Neutrophil (primary cell): ENCODE data around the gene FAM174B.

Source experiments
- H3K27ac ChIP-seq: fragments of 200-600 bp; sonication (generic); 2 replicates; pipeline ENCODE4 v1.5.1; 2016; ENCODE audit warnings: mild to moderate bottlenecking, moderate library complexity
- H3K27me3 ChIP-seq: fragments of 200-600 bp; sonication (generic); 2 replicates; pipeline ENCODE4 v1.6.0; 2016; ENCODE audit warnings: mild to moderate bottlenecking
- H3K36me3 ChIP-seq: fragments of 200-600 bp; sonication (generic); 2 replicates; pipeline ENCODE4 v1.5.1; 2017
- H3K4me1 ChIP-seq, 2 experiments: fragments of 200-600 bp in 1 of 2; sonication (generic) in 1 of 2; 1 replicate in 1 of 2; 2 replicates in 1 of 2; pipeline versions ENCODE4 v1.5.1 to v1.6.1; 2013 to 2016; ENCODE audit warnings: low read depth in 1 of 2, low read length in 1 of 2, mild to moderate bottlenecking in 1 of 2, moderate library complexity in 1 of 2; ENCODE audit not compliant: control insufficient read depth in 1 of 2, insufficient read depth in 1 of 2
- H3K4me3 ChIP-seq, 2 experiments: fragments of 200-600 bp in 1 of 2; sonication (generic) in 1 of 2; 1 replicate in 1 of 2; 2 replicates in 1 of 2; pipeline ENCODE4 v1.5.1; 2013 to 2016; ENCODE audit warnings: low read depth in 1 of 2, low read length in 1 of 2, mild to moderate bottlenecking in 1 of 2, moderate library complexity in 1 of 2
- H3K9me3 ChIP-seq: fragments of 200-600 bp; sonication (generic); 2 replicates; pipeline ENCODE4 v1.5.1; 2016
- CTCF ChIP-seq: fragments of 200-600 bp; sonication (generic); IDR thresholded peaks from 2 replicates; pipeline ENCODE4 v1.5.1; 2016; ENCODE audit warnings: antibody characterized with exemption

Gene FAM174B

DNA sequence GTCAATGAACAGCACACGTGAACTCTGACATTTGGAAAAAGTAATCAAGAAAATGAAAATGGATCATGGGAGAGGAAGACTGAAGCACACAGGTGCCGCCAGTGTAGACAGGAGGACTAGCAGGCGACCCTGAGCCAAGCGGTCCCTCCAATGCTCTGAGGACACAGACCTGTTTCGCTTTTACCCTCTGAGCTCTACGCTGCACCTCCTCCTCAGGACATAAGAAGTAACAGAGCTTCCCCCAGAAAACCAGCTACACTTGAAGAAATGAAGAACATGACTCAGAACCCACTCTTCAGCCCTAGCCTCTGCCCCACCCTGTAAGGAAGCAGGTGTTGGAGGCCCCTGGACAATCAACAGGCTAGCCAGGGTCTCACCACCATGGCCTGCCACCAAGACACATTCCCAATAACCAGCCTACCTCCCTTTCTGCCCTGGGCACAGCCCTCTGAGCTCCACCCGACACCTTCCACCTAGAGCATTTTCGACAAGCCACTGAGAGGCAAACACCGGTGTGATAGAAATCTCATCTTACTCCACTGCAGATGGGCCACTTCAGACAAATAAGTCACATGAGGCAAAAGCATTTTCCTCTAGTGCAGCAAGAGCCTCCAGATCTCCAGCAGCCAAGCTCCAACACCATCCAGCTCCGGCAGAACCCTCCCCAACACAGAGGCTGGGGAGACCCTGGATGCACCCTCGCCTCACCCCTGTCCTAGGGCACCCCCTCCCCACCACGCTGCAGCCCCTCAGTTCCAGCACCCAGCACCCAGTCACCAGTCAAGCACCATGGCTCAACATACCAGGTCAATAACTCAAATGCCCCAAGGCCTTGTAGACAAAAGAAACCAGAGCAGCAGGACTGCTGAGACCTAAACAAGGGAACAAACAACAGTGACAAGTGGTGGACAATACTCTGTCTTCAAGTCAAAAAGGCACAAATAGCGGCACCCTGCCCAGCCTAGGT lies 11.4 kb downstream of the FAM174B start:
- TF ChIP-seq CTCF: no peak
- Histone ChIP-seq H3K4me3 (no peak overlapping the region), H3K27ac (no peak overlapping the region), H3K27me3 (no peaks in the 10 kb centered on the region), H3K36me3 (no peaks in the 10 kb centered on the region), H3K4me1 (no peaks in the 10 kb centered on the region), H3K9me3 (no peaks in the 10 kb centered on the region)

- Histone ChIP-seq H3K9me3 (no peaks in the 10 kb centered on the region), H3K36me3 (no peaks in the 10 kb centered on the region), H3K27ac (no peak overlapping the region), H3K4me1 (no peaks in the 10 kb centered on the region), H3K27me3 (no peaks in the 10 kb centered on the region), H3K4me3 (no peak overlapping the region)
- TF ChIP-seq CTCF: no peak
Measured at GRCh38 chr15:92638709-92639365, 16.7 kb downstream of the FAM174B start.

GRCh38 chr15:92638291-92638708 lies 17.3 kb downstream of the FAM174B start:
- no peaks in the 10 kb centered on the region for H3K9me3 ChIP-seq
- H3K36me3 ChIP-seq: no peaks in the 10 kb centered on the region
- no peak overlapping the region for H3K4me3 ChIP-seq
- H3K4me1 ChIP-seq: no peaks in the 10 kb centered on the region
- no peak for TF ChIP-seq CTCF
- H3K27me3 ChIP-seq: no peaks in the 10 kb centered on the region
- H3K27ac ChIP-seq: no peak overlapping the region

DNA sequence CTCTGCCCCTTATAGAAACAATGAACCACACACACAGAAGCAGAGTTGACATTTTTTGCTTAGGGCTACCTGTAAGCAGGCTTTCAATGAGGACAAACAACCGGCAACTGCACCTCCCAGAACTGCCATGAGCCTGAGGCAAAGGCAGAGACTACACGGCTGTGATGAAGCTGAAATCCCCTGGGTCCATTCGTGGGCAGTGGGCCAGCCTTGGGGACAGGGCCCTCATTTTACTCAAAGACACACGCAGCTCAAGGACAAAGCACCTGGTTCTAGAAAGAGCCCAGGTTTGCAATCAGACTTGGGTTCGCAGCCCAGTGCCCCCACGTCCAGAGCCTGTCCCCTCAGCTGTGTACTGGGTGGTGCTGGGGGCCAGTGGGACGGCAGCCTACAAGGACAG lies 17.9 kb downstream of the FAM174B start:
- H3K27ac ChIP-seq: no peak overlapping the region
- no peaks in the 10 kb centered on the region for H3K4me1 ChIP-seq
- no peak for TF ChIP-seq CTCF
- no peaks in the 10 kb centered on the region for H3K36me3 ChIP-seq
- H3K9me3 ChIP-seq: no peaks in the 10 kb centered on the region
- no peaks in the 10 kb centered on the region for H3K27me3 ChIP-seq
- no peak overlapping the region for H3K4me3 ChIP-seq

GRCh38 chr15:92636908-92637481 lies 18.6 kb downstream of the FAM174B start:
- no peaks in the 10 kb centered on the region for H3K4me1 ChIP-seq
- TF ChIP-seq CTCF: no peak
- H3K27ac ChIP-seq: no peak overlapping the region
- no peaks in the 10 kb centered on the region for H3K36me3 ChIP-seq
- no peaks in the 10 kb centered on the region for H3K27me3 ChIP-seq
- H3K9me3 ChIP-seq: no peaks in the 10 kb centered on the region
- H3K4me3 ChIP-seq: no peak overlapping the region
